Tibial nerve (tissue), 4 donors: ENCODE measurements around the gene LGR6. TPM values are rescaled to one million over a fixed set of nuclear protein-coding genes. Genes with fewer than 3 reads are reported as not detected.

Experiments
- DNase-seq, 2 donors: peaks; one replicate each; pipeline ENCODE4 v3.0.0-alpha.2; 2019; ENCODE audit warnings: low spot score in 2 of 2
- H3K27ac ChIP-seq, 4 donors: fragments of 200-600 bp; sonication (generic) in 3 of 4; one replicate each; pipeline ENCODE4 v1.5.1; 2017 to 2019; ENCODE audit warnings: mild to moderate bottlenecking in 1 of 4
- H3K27me3 ChIP-seq, 2 donors: fragments of 200-600 bp; sonication (generic) in 1 of 2; one replicate each; pipeline versions ENCODE4 v1.5.1 to v1.6.0; 2017 to 2019
- H3K36me3 ChIP-seq, 3 donors: fragments of 200-600 bp; sonication (generic); one replicate each; pipeline ENCODE4 v1.5.1; 2018 to 2019
- H3K4me1 ChIP-seq, 4 donors: fragments of 200-600 bp; sonication (generic) in 3 of 4; one replicate each; pipeline ENCODE4 v1.5.1; 2017 to 2019
- H3K4me3 ChIP-seq, 4 donors: fragments of 200-600 bp; sonication (generic) in 3 of 4; one replicate each; pipeline ENCODE4 v1.5.1; 2017 to 2019; ENCODE audit warnings: mild to moderate bottlenecking in 1 of 4, moderate library complexity in 1 of 4
- H3K9me3 ChIP-seq, 4 donors: fragments of 200-600 bp; sonication (generic) in 3 of 4; one replicate each; pipeline ENCODE4 v1.5.1; 2017 to 2019
- EP300 ChIP-seq, 2 donors: sonication (generic); formaldehyde crosslinking; IDR thresholded peaks; one replicate each; pipeline ENCODE4 v1.6.1; 2017; ENCODE audit warnings: antibody characterized with exemption in 2 of 2, mild to moderate bottlenecking in 1 of 2
- POLR2A ChIP-seq, 2 donors: fragments of 450-650 bp; IDR thresholded peaks; one replicate each; pipeline ENCODE4 v1.6.1; 2017; ENCODE audit warnings: antibody characterized with exemption in 2 of 2, mild to moderate bottlenecking in 2 of 2, moderate library complexity in 2 of 2
- WGBS, 2 donors: methylation state at CpG; one replicate each; pipeline ENCODE4 v1.1.5; 2018; 5-methylcytosine and 5-hydroxymethylcytosine counted together
- total RNA-seq, 4 donors: library from RNA; depleted of rRNA; stranded (reverse); fragments of >200 nt; gene quantifications; one replicate each; pipeline ENCODE4 v1.1.0, GENCODE V29; 2016
- TF ChIP-seq, protein P1 (sequence below), 5 experiments: fragments of 200-600 bp in 3 of 5; fragments of 450-650 bp in 2 of 5; sonication (generic) in 3 of 5; IDR thresholded peaks; one replicate each; pipeline ENCODE4 v1.5.1; 2016 to 2019; ENCODE audit warnings: antibody characterized with exemption in 5 of 5, mild to moderate bottlenecking in 3 of 5, moderate library complexity in 2 of 5

Gene LGR6
- total RNA-seq, 4 donors from 2014 or later: 0.42 TPM; not detected in 3

DNA sequence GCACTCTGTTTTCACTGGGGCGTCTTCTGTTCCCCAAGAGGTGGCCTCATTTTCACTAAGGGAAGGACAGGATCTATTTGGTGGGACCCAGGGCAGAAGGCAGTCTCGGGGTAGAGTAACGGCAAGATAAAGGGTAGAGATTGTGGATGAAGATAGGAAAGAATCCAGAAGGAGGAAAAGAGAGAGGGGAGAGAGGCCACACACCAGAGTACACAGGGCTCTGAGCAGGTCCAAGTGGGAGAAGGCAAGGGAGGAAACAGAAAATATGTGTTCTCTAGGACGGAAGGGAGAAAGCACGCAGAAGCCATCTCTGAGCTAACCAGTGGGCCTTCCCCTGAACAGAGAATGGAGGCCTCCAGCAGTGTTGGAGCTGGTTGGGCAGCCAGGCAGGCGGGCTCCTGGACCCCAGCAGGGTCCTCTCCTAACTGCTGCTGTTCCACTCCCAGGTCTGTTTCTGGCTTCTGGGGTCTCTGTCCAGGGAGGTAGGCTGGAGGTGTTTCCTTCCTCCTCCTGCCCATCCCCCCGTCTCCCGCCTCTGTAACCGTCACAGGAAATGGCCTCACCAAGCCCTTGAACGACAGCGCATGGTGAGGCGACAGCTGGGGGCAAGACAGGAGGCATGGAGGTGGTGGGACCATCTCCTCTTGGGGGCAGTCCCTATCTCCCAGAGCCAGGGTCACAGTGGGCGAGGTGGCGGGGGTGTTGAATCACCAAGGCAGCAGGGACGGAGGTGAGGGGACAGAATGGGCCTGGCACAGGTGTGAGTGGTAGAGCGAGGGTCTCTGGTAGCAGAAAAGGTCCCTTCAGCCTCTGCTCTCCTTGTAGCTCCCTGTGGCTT is 33.8 kb upstream of the LGR6 start:
- 78 to 81% methylated on average over 16 of the region's 16 CpGs for WGBS, 2 donors
- no peaks in the 10 kb centered on the region for H3K36me3 ChIP-seq
- H3K4me1 ChIP-seq: peaks cover 0 to 52% (median 20%) of the 10 kb centered on the region in 4 donors
- DNase-seq: no peak
- TF ChIP-seq EP300 (IDR thresholded peaks at IDR 0.05) (no peak), POLR2A (IDR thresholded peaks at IDR 0.05) (no peak)
- TF ChIP-seq, protein P1, sequence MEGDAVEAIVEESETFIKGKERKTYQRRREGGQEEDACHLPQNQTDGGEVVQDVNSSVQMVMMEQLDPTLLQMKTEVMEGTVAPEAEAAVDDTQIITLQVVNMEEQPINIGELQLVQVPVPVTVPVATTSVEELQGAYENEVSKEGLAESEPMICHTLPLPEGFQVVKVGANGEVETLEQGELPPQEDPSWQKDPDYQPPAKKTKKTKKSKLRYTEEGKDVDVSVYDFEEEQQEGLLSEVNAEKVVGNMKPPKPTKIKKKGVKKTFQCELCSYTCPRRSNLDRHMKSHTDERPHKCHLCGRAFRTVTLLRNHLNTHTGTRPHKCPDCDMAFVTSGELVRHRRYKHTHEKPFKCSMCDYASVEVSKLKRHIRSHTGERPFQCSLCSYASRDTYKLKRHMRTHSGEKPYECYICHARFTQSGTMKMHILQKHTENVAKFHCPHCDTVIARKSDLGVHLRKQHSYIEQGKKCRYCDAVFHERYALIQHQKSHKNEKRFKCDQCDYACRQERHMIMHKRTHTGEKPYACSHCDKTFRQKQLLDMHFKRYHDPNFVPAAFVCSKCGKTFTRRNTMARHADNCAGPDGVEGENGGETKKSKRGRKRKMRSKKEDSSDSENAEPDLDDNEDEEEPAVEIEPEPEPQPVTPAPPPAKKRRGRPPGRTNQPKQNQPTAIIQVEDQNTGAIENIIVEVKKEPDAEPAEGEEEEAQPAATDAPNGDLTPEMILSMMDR (IDR thresholded peaks at IDR 0.05): no peak
- peak overlapping the region in 3 of 4 donors; percentile 6 to 32 (median 32) for H3K4me3 ChIP-seq
- H3K27ac ChIP-seq: peak overlapping the region in 2 of 4 donors; percentile 38 to 80
- H3K9me3 ChIP-seq: no peaks in the 10 kb centered on the region
- H3K27me3 ChIP-seq: no peaks in the 10 kb centered on the region

DNA sequence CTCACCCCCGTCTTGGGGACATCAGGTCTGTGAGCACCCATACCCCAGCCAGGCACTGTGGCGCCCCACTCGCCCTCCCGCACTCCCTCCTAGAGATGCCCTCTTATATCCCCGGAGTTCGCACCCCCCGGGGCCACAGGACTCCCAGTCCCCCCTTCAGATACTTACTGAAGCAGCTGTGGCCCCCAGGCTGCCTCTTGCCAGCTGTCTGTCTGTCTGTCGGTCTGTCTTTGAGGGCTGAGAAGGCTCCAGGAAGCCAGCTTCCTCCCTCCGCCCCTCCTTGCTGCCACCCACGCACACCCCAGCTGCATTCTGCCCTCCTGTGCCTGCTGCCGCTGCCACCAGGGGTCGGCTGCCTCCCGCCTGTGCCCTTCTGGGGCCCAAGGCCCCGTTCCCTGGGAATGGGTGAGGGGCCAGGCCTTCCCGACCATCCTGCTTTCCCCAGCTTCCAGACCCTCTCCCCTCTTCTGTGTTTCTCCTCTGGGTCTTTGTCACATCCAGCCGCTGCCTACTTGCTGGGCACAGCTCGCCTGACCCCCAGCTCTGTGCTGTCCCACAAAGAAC is 33.1 kb upstream of the LGR6 start, which contains the start of gene PTPN7:
PTPN7 (minus strand) TSS at position 226 of the 564 bp plus-strand sequence. CDS start 1,200 bp downstream, outside the sequence.
- Histone ChIP-seq H3K27ac (peak within 1 kb of the TSS in 2 of 4 donors; percentile 39 to 80), H3K27me3 (no peaks in the 10 kb centered on the region), H3K9me3 (no peaks in the 10 kb centered on the region), H3K4me1 (peaks cover 0 to 50% (median 20%) of the 10 kb centered on the region in 4 donors), H3K4me3 (peak within 1 kb of the TSS in 3 of 4 donors; percentile 6 to 32 (median 32)), H3K36me3 (no peaks in the 10 kb centered on the region)
- DNase-seq: no peak
- TF ChIP-seq EP300 (IDR thresholded peaks at IDR 0.05): no peak
- TF ChIP-seq, protein P1 (IDR thresholded peaks at IDR 0.05): peak in 3 of 5 experiments; percentile 5 to 35 (median 18)
- 58 to 59% methylated on average over 17 of the region's 17 CpGs for WGBS, 2 donors

DNA sequence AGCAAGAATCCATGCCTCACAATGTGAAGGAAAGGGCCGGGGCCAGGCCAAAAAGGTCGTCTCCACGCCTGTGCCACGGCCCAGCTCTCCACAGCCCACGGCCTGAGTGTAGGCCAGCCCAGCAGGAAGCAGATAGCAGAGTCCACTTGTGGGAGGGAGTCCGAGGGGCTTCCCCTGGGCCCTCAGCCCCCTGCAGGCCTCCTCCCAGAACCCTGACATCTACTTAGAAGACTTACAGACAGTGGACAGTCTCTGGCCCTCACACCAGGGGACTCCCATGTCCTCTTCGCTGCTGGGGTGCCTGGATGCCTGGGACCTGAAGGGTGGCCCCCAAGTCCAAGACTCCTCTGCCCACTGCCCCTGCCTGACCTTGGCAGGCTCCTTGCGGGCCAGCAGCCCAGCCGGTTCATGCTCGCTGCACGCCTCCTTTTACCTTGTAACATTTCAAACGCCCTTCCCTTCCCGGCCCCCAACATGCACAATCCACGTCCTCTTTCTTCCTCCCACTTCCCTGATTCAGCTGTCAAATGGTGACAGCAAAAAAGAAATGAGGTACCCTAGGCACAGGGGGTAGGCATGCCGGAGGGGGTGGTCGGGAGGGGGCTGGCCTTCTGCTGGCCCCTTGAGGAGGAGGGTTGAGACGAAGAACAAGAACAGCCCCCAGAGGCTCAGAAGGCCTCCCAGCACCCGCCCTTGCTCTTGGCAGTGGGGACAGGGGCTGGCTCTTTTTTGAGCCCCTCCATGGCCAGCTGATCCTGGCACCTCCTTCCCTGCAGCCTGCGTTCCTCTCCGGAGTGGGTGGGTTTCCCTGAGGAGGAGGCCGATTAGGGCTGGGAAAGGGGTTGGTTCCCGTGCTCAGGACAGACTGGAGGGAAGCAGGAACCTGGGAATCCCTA is 32.2 kb upstream of the LGR6 start:
- Histone ChIP-seq H3K4me3 (no peak overlapping the region), H3K27me3 (no peaks in the 10 kb centered on the region), H3K27ac (peak overlapping the region in 2 of 4 donors; percentile 39 to 80), H3K36me3 (no peaks in the 10 kb centered on the region), H3K4me1 (peaks cover 0 to 53% (median 22%) of the 10 kb centered on the region in 4 donors), H3K9me3 (no peaks in the 10 kb centered on the region)
- no peak for DNase-seq
- TF ChIP-seq POLR2A (IDR thresholded peaks at IDR 0.05): no peak
- TF ChIP-seq, protein P1 (IDR thresholded peaks at IDR 0.05): no peak
- TF ChIP-seq EP300 (IDR thresholded peaks at IDR 0.05): no peak
- 53 to 60% methylated on average over 22 of the region's 22 CpGs for WGBS, 2 donors

DNA sequence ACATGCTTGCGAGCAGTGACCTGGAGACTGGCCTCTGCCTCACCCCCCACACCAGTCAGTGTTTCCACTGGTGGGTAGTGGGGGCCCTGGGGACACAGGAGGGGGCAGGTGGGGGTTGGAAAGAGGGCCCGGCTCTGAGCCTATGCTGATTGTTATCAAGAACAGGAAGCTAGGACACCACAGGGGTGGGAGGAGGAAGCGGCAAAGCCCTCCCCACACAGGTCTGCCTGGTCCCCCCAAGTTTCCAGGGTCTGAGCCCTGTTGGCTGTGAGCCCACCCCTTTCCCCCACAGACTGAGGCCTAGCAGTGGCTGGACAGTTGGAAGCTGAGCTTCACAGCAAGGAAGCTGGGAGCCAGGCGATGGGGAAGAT is 31.6 kb upstream of the LGR6 start:
- WGBS, 2 donors: 83 to 89% methylated on average over 4 of the region's 4 CpGs
- H3K36me3 ChIP-seq: no peaks in the 10 kb centered on the region
- DNase-seq: no peak
- no peaks in the 10 kb centered on the region for H3K9me3 ChIP-seq
- H3K27me3 ChIP-seq: no peaks in the 10 kb centered on the region
- TF ChIP-seq POLR2A (IDR thresholded peaks at IDR 0.05) (no peak), EP300 (IDR thresholded peaks at IDR 0.05) (no peak)
- TF ChIP-seq, protein P1 (IDR thresholded peaks at IDR 0.05): no peak
- H3K4me1 ChIP-seq: peaks cover 0 to 53% (median 22%) of the 10 kb centered on the region in 4 donors
- no peak overlapping the region for H3K4me3 ChIP-seq
- H3K27ac ChIP-seq: peak overlapping the region in 1 of 4 donors; percentile 80
